Prostate gland (tissue), 2 donors: Measurements from ENCODE around the gene RGS17. TPM values are rescaled to one million over a fixed set of nuclear protein-coding genes. Genes with fewer than 3 reads are reported as not detected.
A peak's percentile ranks its signal among the peaks of the same experiment; 100 is the strongest.

Source experiments
- DNase-seq: peaks from one replicate; pipeline ENCODE4 v3.0.0-alpha.2; 2019; ENCODE audit warnings: low spot score
- H3K27ac ChIP-seq, 2 donors: fragments of 200-600 bp; sonication (generic); 2 replicates each; pipeline ENCODE4 v1.5.1; 2017 to 2019
- H3K27me3 ChIP-seq: fragments of 200-600 bp; sonication (generic); replicated peaks from 2 replicates; pipeline ENCODE4 v1.5.1; 2019; ENCODE audit not compliant: insufficient read depth
- H3K36me3 ChIP-seq, 2 donors: fragments of 200-600 bp; sonication (generic); 1 replicate in 1 of 2; 2 replicates in 1 of 2; pipeline versions ENCODE4 v1.5.1 to v1.8.1; 2017 to 2019
- H3K4me1 ChIP-seq: fragments of 200-600 bp; sonication (generic); replicated peaks from 2 replicates; pipeline ENCODE4 v1.5.1; 2019
- H3K4me3 ChIP-seq, 2 donors: fragments of 200-600 bp; sonication (generic); 2 replicates each; pipeline ENCODE4 v1.5.1; 2017 to 2019
- H3K9me3 ChIP-seq: fragments of 200-600 bp; sonication (generic); 2 replicates; pipeline ENCODE4 v1.5.1; 2017
- CTCF ChIP-seq, 4 experiments: fragments of 200-600 bp in 2 of 4; fragments of 450-650 bp in 2 of 4; sonication (generic) in 2 of 4; IDR thresholded peaks; 1 replicate in 3 of 4; 2 replicates in 1 of 4; pipeline ENCODE4 v1.5.1; 2016 to 2019; ENCODE audit warnings: antibody characterized with exemption in 4 of 4, mild to moderate bottlenecking in 2 of 4, moderate library complexity in 2 of 4
- POLR2A ChIP-seq: fragments of 450-650 bp; IDR thresholded peaks from one replicate; pipeline ENCODE4 v1.6.1; 2016; ENCODE audit warnings: antibody characterized with exemption, mild to moderate bottlenecking
- POLR2AphosphoS5 ChIP-seq: sonication (generic); formaldehyde crosslinking; IDR thresholded peaks from one replicate; pipeline ENCODE4 v1.6.1; 2017; ENCODE audit warnings: antibody characterized with exemption
- WGBS: methylation state at CpG from one replicate; pipeline ENCODE4 v1.1.5; 2018; 5-methylcytosine and 5-hydroxymethylcytosine counted together
- intact Hi-C: fragments of 100-400 bp; cut with DNase I; formaldehyde crosslinking; loops from one replicate; pipeline ENCODE4 v1.14.2; 2022
- total RNA-seq, 2 donors: library from RNA; depleted of rRNA; stranded (reverse); fragments of >200 nt; gene quantifications; one replicate each; pipeline ENCODE4 v1.1.0, GENCODE V29; 2016

RGS17 gene
- total RNA-seq, 2 donors from 2014 or later, result 1.6 to 3.3 TPM

- H3K27ac ChIP-seq, result no peak overlapping the region
- no peak for TF ChIP-seq CTCF (IDR thresholded peaks at IDR 0.05)
- peak; percentile 26 for TF ChIP-seq POLR2AphosphoS5
- TF ChIP-seq POLR2A, result no peak
- H3K9me3 ChIP-seq, result no peaks in the 10 kb centered on the region
- H3K36me3 ChIP-seq, result no peaks in the 10 kb centered on the region
- no peaks in the 10 kb centered on the region for H3K27me3 ChIP-seq
- intact Hi-C loops, result loop anchor here (5.0 kb wide), 1 partner anchor 481 kb away; no protein-coding TSS in a partner anchor
- no peak overlapping the region for H3K4me3 ChIP-seq
- 30% methylated on average over 1 of the region's 1 CpG for WGBS
- DNase-seq, result no peak
- no peaks in the 10 kb centered on the region for H3K4me1 ChIP-seq
Measured at GRCh38 chr6:153031335-153031955, 99.6 kb downstream of the RGS17 start.

- H3K9me3 ChIP-seq, result no peaks in the 10 kb centered on the region
- H3K4me1 ChIP-seq, result no peaks in the 10 kb centered on the region
- 92% methylated on average over 4 of the region's 4 CpGs for WGBS
- no peak overlapping the region for H3K4me3 ChIP-seq
- no peaks in the 10 kb centered on the region for H3K36me3 ChIP-seq
- DNase-seq, result no peak
- intact Hi-C loops, result loop anchor here (5.0 kb wide), 1 partner anchor 167 kb away; no protein-coding TSS in a partner anchor
- H3K27me3 ChIP-seq, result no peaks in the 10 kb centered on the region
- H3K27ac ChIP-seq, result no peak overlapping the region
- no peak for TF ChIP-seq POLR2AphosphoS5
- no peak for TF ChIP-seq POLR2A
- no peak for TF ChIP-seq CTCF (IDR thresholded peaks at IDR 0.05)
Measured at GRCh38 chr6:153028963-153029362, 102.1 kb downstream of the RGS17 start.

- no peaks in the 10 kb centered on the region for H3K36me3 ChIP-seq
- H3K4me3 ChIP-seq, result no peak overlapping the region
- no peaks in the 10 kb centered on the region for H3K9me3 ChIP-seq
- H3K4me1 ChIP-seq, result no peaks in the 10 kb centered on the region
- WGBS, result 91% methylated on average over 2 of the region's 2 CpGs
- intact Hi-C loops, result loop anchor here (5.0 kb wide), 1 partner anchor 166 kb away; no protein-coding TSS in a partner anchor
- no peak for DNase-seq
- H3K27me3 ChIP-seq, result no peaks in the 10 kb centered on the region
- H3K27ac ChIP-seq, result no peak overlapping the region
- TF ChIP-seq POLR2AphosphoS5 (no peak), CTCF (IDR thresholded peaks at IDR 0.05) (no peak), POLR2A (no peak)
Measured at GRCh38 chr6:153028286-153028685, 102.8 kb downstream of the RGS17 start.

GRCh38 chr6:153027480-153027879, 103.6 kb downstream of the RGS17 start:
- H3K27me3 ChIP-seq, result no peaks in the 10 kb centered on the region
- H3K36me3 ChIP-seq, result no peaks in the 10 kb centered on the region
- H3K4me3 ChIP-seq, result no peak overlapping the region
- DNase-seq, result no peak
- H3K27ac ChIP-seq, result no peak overlapping the region
- H3K4me1 ChIP-seq, result no peaks in the 10 kb centered on the region
- WGBS, result 66% methylated on average over 4 of the region's 4 CpGs
- H3K9me3 ChIP-seq, result no peaks in the 10 kb centered on the region
- TF ChIP-seq CTCF (IDR thresholded peaks at IDR 0.05), result no peak
- TF ChIP-seq POLR2AphosphoS5, result no peak
- no peak for TF ChIP-seq POLR2A
- intact Hi-C loops, result loop anchor here (5.0 kb wide), 1 partner anchor 165 kb away; no protein-coding TSS in a partner anchor

GRCh38 chr6:153024709-153025017, 106.4 kb downstream of the RGS17 start:
- intact Hi-C loops, result loop anchor here (5.0 kb wide), 1 partner anchor 162 kb away; no protein-coding TSS in a partner anchor
- H3K27me3 ChIP-seq, result no peaks in the 10 kb centered on the region
- WGBS, result 15% methylated on average over 1 of the region's 1 CpG

More at GRCh38 chr6:153024709-153025017, 106.4 kb downstream of the RGS17 start:
- Histone ChIP-seq H3K4me3 (no peak overlapping the region), H3K9me3 (no peaks in the 10 kb centered on the region), H3K27ac (no peak overlapping the region), H3K36me3 (no peaks in the 10 kb centered on the region), H3K4me1 (no peaks in the 10 kb centered on the region)
- DNase-seq, result no peak
- TF ChIP-seq CTCF (IDR thresholded peaks at IDR 0.05) (no peak), POLR2A (no peak), POLR2AphosphoS5 (no peak)
